Nephron progenitor cell (in vitro differentiated cells): ENCODE data around the gene CLCN1.

Experiments
- DNase-seq: peaks from one replicate; pipeline ENCODE4 v3.0.0; 2021
- H3K27ac Mint-ChIP-seq: 2 replicates; pipeline ENCODE4 v1.8.0; 2021; ENCODE audit warnings: mild to moderate bottlenecking, moderate library complexity, mixed read lengths
- H3K27me3 Mint-ChIP-seq: 2 replicates; pipeline ENCODE4 v1.8.0; 2021; ENCODE audit warnings: mild to moderate bottlenecking, low read depth, mixed read lengths; ENCODE audit not compliant: poor library complexity
- H3K36me3 Mint-ChIP-seq: 2 replicates; pipeline ENCODE4 v1.8.0; 2021; ENCODE audit warnings: low read depth, mixed read lengths
- H3K4me1 Mint-ChIP-seq: 2 replicates; pipeline ENCODE4 v1.8.0; 2021; ENCODE audit warnings: mixed read lengths
- H3K4me3 Mint-ChIP-seq: 2 replicates; pipeline ENCODE4 v1.8.0; 2021; ENCODE audit warnings: mild to moderate bottlenecking, moderate library complexity, mixed read lengths
- H3K9me3 Mint-ChIP-seq: 2 replicates; pipeline ENCODE4 v1.8.0; 2021; ENCODE audit warnings: mild to moderate bottlenecking, moderate library complexity, mixed read lengths
- CTCF ChIP-seq: fragments of 200-600 bp; sonication (generic); IDR thresholded peaks from 2 replicates; pipeline ENCODE4 v1.5.0; 2021; ENCODE audit warnings: antibody characterized with exemption

CLCN1 gene

GRCh38 chr7:143285806-143286521 lies 29.9 kb upstream of the CLCN1 start:
- DNase-seq: no peak
- Mint-ChIP-seq H3K36me3 (peaks cover 15% of the 10 kb centered on the region), H3K9me3 (peaks cover 16% of the 10 kb centered on the region), H3K27me3 (peaks cover 13% of the 10 kb centered on the region), H3K4me1 (peaks cover 44% of the 10 kb centered on the region), H3K27ac (no peak overlapping the region), H3K4me3 (no peak overlapping the region)
- no peak for TF ChIP-seq CTCF

GRCh38 chr7:143286522-143286890 lies 29.4 kb upstream of the CLCN1 start:
- TF ChIP-seq CTCF: no peak
- Mint-ChIP-seq H3K36me3 (peaks cover 20% of the 10 kb centered on the region), H3K4me3 (no peak overlapping the region), H3K9me3 (peaks cover 16% of the 10 kb centered on the region), H3K4me1 (peaks cover 49% of the 10 kb centered on the region), H3K27ac (no peak overlapping the region), H3K27me3 (peaks cover 13% of the 10 kb centered on the region)
- DNase-seq: no peak

- H3K9me3 Mint-ChIP-seq: peaks cover 16% of the 10 kb centered on the region
- no peak for TF ChIP-seq CTCF
- H3K27ac Mint-ChIP-seq: no peak overlapping the region
- no peak for DNase-seq
- H3K27me3 Mint-ChIP-seq: peaks cover 13% of the 10 kb centered on the region
- H3K36me3 Mint-ChIP-seq: peaks cover 30% of the 10 kb centered on the region
- peaks cover 51% of the 10 kb centered on the region for H3K4me1 Mint-ChIP-seq
- peak overlapping the region; percentile 98 for H3K4me3 Mint-ChIP-seq
These were observed 28.5 kb upstream of the CLCN1 start for GRCh38 chr7:143287339-143287934.

- Mint-ChIP-seq H3K4me1 (peaks cover 51% of the 10 kb centered on the region), H3K4me3 (peak within 1 kb of the TSS; percentile 98)
- peak; percentile 97 for DNase-seq
These were observed 27.7 kb upstream of the CLCN1 start, which contains the start of gene CASP2 for GRCh38 chr7:143287935-143288826. CASP2 (plus strand) TSS chr7:143288351; CDS start chr7:143288456, 105 bp downstream.

DNA sequence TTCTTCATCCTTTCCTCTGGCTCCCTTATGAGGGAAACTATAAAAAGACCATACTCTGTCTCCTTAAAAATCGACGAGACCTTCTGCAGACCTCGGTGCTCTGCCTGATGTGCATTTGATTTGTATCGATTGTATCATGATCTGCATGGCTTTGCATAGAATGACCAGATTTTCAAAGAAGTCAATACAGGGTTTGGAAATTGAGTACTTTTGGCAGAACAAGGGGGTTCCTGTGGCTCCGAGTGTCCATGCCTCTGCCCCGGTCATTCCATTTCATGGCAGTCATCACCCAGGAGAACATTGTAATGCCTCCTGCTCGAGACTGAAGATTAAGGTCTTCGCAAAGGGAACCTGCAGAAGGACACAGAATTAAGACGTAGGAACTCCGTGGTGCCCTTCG lies 27.1 kb upstream of the CLCN1 start:
- H3K27me3 Mint-ChIP-seq: peaks cover 9% of the 10 kb centered on the region
- DNase-seq: no peak
- peak overlapping the region; percentile 85 for H3K27ac Mint-ChIP-seq
- H3K9me3 Mint-ChIP-seq: peaks cover 16% of the 10 kb centered on the region
- H3K4me1 Mint-ChIP-seq: peaks cover 46% of the 10 kb centered on the region
- H3K36me3 Mint-ChIP-seq: peaks cover 41% of the 10 kb centered on the region
- H3K4me3 Mint-ChIP-seq: peak overlapping the region; percentile 98
- no peak for TF ChIP-seq CTCF

More at GRCh38 chr7:143287935-143288826, 27.7 kb upstream of the CLCN1 start, which contains the start of gene CASP2:
- peaks cover 34% of the 10 kb centered on the region for H3K36me3 Mint-ChIP-seq
- TF ChIP-seq CTCF: peak; percentile 11
- H3K9me3 Mint-ChIP-seq: peaks cover 16% of the 10 kb centered on the region
- peak within 1 kb of the TSS; percentile 85 for H3K27ac Mint-ChIP-seq
- peaks cover 13% of the 10 kb centered on the region for H3K27me3 Mint-ChIP-seq
